Activated CD4-positive, CD25-positive, alpha-beta regulatory T cell (primary cell): ENCODE measurements around the gene PLEKHA5.
"Not testable (repeated sequence)": the region's sequence is repeated elsewhere in the genome, so short reads cannot be mapped to it uniquely, and the experiment has no call there.

Experiments used
- DNase-seq, 4 experiments: peaks; one replicate each; lab custom pipeline; 2025; lab: John Stamatoyannopoulos, UW

Gene PLEKHA5

GRCh38 chr12:19169222-19169621, 39.7 kb downstream of the PLEKHA5 start:
- no peak for DNase-seq

- DNase-seq, result not testable (repeated sequence)
Observed at GRCh38 chr12:19170286-19170685, 40.8 kb downstream of the PLEKHA5 start.

GRCh38 chr12:19171731-19172130, 42.2 kb downstream of the PLEKHA5 start:
- DNase-seq, result no peak

- no peak for DNase-seq
Observed at GRCh38 chr12:19177754-19178153, 48.2 kb downstream of the PLEKHA5 start.

- DNase-seq, result no peak
Observed at GRCh38 chr12:19179986-19180385, 50.5 kb downstream of the PLEKHA5 start.

GRCh38 chr12:19181666-19182426, 52.3 kb downstream of the PLEKHA5 start:
- DNase-seq, result no peak

- DNase-seq, result no peak
Observed at GRCh38 chr12:19183121-19183838, 53.7 kb downstream of the PLEKHA5 start.

- no peak for DNase-seq
Observed at GRCh38 chr12:19185262-19185929, 55.9 kb downstream of the PLEKHA5 start.

GRCh38 chr12:19186722-19187661, 57.5 kb downstream of the PLEKHA5 start:
- no peak for DNase-seq

GRCh38 chr12:19189522-19189921, 60.0 kb downstream of the PLEKHA5 start:
- DNase-seq, result no peak

- no peak for DNase-seq
Observed at GRCh38 chr12:19190292-19191031, 60.9 kb downstream of the PLEKHA5 start.

GRCh38 chr12:19191089-19191488, 61.6 kb downstream of the PLEKHA5 start:
- DNase-seq, result no peak

GRCh38 chr12:19191563-19191962, 62.0 kb downstream of the PLEKHA5 start:
- no peak for DNase-seq

GRCh38 chr12:19192710-19193109, 63.2 kb downstream of the PLEKHA5 start:
- no peak for DNase-seq

- DNase-seq, result no peak
Observed at GRCh38 chr12:19194963-19195362, 65.4 kb downstream of the PLEKHA5 start.

- no peak for DNase-seq
Observed at GRCh38 chr12:19196959-19197630, 67.6 kb downstream of the PLEKHA5 start.

- DNase-seq, result no peak
Observed at GRCh38 chr12:19198272-19198671, 68.7 kb downstream of the PLEKHA5 start.

GRCh38 chr12:19199332-19199731, 69.8 kb downstream of the PLEKHA5 start:
- DNase-seq, result no peak

GRCh38 chr12:19200261-19200660, 70.7 kb downstream of the PLEKHA5 start:
- DNase-seq, result no peak

GRCh38 chr12:19201661-19202060, 72.1 kb downstream of the PLEKHA5 start:
- no peak for DNase-seq
